HG02938 (cell line): ENCODE results near the gene NFIC.
"Not testable (repeated sequence)": the region's sequence is repeated elsewhere in the genome, so short reads cannot be mapped to it uniquely, and the experiment has no call there.

ENCODE experiments used
- ATAC-seq: cut with Tn5 transposase; IDR thresholded peaks from one replicate; pipeline ENCODE4 v1.9.1; 2021; ENCODE audit warnings: mild to moderate bottlenecking, moderate library complexity; ENCODE audit not compliant: unreplicated experiment

Gene NFIC

DNA sequence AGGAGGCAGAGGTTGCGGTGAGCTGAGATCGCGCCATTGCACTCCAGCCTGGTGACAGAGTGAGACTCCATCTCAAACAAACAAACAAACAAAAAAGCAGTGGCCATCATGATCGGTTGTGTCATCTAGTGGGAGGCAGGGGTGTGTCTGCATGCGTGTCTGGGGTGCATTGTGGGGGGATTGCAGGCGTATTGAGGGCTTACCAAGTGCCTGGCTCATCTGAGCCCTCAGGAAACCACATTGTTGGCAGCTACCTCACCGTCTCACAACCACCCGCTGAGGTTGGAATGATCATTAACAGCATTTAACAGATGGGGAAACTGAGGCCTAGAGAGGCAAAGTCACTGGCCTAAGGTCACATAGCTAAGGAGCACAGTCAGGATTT is 30.5 kb downstream of the NFIC start:
- no peak for ATAC-seq

DNA sequence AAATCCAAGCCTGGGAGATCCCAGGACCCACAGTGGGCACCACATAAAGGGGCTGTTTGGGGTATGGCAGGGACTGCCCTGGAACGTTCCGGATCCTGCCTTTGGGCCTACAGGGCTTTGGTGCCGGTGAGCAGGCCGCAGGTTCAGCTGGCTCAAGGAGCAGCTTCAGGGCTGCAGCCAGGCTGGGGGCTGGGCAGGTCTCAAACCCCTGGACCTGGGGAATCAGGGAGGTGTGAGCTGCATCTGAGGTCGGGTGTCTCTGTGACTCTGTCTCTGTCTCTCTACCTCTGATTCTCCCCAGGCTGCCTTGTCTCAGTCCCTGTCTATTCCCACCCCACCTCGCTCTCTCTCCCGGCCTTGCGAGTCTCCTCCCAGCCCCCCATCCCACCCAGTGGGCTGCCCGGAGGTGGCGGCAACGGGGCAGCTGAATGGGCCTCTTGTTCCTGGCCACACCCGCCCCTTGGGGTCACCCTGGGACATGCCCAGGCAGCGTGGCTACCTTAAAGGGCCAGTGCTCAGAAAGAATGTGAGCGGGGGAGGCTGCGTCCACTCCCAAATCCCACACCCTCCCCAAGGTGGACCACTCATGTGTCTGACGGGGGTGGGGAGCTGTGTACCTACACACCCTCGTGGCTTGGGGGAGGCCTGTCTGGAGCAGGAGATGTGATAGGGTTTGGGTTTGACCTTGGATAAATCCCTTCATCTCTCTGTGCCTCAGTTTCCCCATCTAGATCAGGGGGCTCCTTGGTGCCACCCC is 31.1 kb downstream of the NFIC start:
- no peak for ATAC-seq

DNA sequence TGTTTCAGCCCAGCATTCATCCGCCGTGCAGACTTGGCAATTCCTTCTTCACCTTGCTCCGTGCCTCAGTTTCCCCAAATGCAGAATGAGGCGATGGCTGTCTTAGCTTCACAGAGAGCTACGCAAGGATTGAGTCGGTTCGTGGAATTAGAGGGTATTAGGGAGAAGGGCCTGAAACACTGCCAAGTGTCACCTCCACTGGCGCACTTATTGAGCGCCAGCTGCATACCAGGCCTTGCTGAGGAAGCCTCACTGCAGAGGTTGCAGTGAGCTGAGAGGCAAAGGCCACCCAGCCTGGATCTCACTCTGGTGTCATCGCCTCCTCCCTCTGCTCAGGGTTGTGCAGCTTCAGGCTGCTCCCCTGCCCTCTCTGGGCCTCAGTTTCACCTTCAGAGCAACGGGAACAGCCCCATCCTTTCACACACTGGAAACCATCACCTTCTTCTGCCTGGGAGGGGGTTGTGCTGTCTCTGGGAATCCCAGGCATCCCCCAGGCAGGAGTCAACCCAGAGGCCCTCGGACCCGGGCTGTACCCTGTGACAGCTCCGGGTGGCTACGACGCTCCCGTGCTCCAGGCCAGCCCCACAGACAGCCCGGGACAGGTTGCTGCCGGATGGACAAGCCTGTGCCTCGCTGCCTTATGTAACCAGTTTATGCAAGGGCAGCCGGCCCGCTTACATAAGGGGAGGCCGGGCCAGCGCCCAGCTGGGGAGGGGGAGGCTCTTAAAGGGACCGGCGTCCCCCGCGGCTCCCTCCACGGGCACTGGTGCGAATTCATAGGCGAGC is 31.9 kb downstream of the NFIC start:
- no peak for ATAC-seq

DNA sequence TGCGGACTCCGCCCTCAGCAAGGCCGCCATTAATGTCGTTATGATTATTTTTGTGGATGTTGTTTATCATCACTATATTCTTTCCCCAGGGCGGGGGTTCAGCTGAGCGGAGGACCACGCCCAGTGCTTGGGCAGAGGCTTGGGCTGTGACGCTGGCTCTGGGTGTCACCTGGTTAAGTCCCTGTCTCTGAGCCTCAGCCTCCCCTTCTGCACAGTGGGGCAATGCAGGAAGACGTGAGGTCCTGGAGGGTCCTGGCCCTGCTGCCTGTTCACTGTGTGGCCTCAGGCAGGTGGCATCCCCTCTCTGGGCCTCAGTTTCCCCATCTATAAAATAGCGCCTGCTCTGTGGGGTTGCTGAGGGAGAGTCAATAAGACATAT is 32.5 kb downstream of the NFIC start:
- no peak for ATAC-seq

DNA sequence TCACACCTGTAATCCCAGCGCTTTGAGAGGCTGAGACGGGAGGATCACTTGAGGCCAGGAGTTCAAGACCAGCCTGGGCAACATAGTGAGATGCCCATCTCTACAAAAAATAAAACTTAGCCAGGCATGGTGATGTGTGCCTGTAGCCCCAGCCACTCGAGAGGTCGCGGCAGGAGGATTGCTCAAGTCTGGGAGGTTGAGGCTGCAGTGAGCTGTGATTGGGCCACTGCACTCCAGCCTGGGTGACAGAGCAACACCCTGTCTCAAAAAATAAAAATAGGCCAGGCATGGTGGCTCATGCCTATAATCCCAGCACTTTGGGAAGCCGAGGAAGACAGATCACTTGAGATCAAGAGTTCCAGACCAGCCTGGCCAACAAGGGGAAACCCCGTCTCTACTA is 32.9 kb downstream of the NFIC start:
- not testable (repeated sequence) for ATAC-seq

DNA sequence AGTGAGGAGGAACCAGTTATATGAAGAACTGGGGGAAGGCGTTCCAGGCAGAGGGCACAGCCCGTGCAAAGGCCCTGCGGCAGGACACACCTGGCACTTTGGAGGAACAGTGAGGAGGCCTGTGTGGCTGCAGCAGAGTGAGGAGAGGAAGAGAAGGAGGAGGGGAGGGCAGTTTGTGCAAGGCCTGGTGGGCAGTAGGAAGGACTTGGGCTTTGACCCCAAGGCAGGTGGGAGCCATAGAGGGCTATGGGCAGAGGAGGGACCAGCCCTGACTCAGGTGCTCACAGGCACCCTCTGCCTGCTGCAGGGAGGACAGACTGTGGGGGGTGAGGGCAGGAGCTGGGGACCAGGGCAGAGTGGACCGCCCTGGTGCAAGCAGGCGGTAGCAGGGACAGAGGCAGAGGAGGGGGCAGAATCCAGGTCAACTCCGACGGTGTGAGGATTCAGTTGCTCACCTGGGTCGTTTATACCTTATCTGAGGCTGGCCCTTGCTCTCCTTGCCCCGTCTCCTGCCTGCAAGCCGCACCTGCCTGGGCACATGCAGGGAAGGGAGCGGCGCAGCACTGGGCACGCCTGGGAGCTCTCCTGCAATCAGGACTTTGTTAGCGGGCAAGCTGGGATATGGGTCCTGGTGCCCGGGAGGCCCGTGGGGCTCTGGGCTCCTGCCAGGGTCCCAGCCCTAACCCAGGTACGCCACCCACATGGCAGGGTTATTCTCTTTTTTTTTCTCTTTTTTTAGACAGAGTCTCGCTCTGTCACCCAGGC is 34.8 kb downstream of the NFIC start:
- ATAC-seq = no peak

DNA sequence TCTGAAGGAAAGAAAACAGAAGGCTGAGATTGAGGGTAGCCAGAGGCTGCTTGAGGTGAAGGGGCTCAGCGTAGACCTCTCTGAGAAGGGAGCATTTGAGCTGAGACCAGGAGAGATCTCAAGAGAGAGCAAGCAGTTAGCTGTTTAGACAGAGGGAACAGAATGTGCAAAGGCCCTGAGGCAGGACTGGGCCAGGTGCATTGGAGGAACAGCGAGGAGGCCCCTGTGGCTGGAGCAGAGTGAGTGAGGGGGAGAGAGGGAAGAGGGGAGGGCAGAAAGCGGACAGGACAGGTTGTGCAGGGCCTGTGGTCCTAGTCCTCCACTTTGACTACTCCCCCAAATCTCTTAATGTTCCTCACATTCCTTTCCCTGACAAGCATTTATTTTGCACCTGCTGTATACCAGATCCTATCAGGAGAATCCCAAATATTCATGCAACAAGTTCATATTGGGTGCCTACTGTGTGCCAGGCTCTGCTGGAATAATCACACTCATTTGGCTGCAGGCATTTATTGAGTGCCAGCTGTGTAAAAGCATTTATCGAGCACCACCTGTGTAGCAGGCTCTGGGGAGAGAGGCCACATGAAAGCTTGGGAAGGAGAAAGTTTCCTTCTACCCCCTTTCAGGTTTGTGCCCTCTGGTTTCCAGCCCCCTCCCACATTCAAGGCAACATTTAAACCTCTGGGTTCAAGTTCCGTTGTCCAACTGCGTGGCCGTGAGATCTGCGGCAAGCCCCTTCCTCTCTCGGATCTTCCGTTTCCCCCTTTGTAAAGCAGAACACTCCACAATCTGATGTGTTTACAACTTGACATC is 36.5 kb downstream of the NFIC start:
- no peak for ATAC-seq

DNA sequence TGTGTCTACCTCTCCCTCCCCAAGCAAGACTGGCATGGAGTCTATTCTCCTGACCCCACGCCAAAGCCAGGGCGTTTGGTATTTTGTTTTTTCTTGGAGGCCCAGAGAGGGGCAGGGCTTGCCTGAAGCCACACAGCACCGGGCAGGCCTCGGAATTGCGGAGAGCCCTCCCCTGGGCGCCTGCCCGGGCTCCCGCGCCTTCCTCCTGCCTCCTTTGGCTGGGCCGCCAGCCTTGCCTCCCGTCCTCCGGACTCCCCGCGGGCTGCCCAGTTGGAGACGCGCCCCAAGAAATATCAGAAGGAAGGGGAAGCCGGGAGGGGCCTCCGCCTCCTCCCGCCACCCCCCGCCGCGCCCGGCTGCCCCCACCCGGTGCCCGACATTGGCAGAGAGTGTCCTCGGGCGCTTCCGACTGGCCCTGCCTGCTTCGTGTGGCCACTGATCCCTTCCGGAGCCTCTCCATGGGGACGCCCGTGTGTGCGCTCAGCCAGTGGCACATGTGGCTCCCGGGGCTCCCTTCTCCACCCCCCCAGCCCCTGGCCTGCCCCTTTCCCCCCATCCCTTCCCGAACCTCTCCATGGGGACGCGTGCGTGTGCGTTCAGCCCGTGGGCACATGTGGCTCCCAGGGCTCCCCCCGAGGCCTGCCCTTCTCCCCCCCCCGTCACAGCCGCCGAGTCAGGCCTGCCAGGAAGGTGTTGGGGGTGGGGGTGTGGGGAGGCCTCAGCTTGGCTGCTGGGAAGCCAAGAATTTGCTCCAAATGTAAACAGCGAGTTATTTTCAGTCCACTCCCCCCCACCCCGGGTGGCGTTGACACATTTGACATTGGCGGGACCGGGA is 37.3 kb downstream of the NFIC start:
- ATAC-seq = no peak

DNA sequence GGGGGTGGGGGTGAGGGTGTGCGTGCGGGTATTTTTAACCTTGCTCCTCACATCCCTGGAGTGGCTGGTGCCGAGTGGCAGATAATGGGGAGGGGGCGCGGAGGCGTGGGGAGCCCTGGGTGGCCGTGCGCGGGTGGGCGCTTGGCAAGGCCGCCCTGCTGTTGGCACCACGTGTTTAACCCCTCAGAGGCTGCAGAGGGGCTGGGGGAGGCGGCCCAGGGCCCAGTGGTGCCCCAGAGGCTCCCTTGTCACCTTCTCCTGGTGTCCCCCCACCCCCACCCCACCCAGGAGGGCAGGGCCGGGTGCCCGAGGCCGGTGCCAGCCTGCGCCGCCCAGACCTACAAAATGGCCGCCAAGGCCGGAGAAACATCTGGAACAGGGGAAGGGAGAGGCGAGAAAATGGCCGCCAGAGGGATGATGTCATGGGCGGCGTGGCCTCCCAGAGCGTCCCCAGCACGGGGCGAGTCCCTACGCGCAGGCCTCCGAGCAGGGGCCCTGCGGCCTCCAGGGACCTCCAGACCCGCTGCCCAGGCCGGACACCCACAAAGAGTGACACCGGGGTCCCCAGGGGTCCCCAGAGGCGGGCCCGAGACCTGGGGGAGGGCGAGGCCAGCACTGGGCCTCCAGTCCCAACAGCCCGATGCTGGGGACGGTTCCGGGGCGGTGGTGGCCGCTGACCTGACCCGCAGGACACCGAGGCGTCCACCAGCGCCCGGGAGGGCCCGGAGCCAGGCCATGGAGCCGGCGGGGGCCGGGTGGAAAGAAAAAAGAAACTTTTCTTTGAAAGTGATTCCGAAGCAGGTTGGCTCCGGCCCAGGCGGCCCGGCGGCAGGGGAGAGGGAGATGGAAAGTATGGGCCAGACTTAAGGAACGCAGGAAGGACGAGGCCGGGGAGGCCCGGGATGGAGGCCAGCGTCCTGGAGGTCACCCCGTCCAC is 38.2 kb downstream of the NFIC start:
- ATAC-seq = no peak

DNA sequence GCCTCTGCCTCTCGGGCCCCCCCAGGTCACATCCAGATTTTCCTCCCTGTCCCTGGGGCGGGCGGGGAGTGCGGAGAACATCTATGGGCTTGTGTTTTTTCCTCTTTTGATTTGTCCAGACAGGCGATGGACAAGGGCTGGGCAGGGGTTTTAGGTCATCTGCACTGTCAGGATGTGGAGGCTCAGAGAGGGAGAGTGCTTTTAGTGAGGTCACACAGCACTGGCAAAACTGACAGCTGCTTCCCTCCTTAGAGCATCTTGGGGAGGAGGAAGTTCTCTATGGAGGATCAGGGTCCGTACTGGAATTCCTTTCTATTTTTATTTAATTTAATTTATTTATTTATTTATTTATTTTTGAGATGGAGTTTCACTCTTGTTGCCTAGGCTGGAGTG is 38.9 kb downstream of the NFIC start:
- no peak for ATAC-seq

DNA sequence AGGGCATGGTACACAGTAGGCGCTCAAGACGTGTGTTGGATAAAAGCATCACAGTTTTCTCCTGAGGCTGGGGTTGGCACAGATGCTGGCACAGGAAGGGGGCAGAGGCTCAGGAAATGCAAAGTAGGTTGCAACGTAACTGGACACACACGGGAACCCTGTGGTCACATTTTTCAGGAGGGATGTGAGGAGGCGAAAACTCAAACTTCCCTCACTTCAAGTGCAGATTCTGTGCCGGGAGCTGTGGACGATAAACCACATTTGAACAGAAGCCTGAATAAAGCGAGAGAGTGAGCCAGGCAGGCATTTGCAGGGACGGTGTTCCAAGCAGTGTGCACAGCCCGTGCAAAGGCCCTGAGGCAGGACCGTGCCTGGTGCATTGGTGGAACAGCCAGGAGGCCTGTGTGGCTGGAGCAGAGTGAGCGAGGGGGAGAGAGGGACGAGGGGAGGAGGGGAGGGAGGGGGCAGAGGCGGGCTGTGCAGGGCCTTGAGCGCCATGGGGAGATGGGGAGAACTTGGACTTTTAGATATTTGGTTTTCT is 40.3 kb downstream of the NFIC start:
- ATAC-seq = no peak

DNA sequence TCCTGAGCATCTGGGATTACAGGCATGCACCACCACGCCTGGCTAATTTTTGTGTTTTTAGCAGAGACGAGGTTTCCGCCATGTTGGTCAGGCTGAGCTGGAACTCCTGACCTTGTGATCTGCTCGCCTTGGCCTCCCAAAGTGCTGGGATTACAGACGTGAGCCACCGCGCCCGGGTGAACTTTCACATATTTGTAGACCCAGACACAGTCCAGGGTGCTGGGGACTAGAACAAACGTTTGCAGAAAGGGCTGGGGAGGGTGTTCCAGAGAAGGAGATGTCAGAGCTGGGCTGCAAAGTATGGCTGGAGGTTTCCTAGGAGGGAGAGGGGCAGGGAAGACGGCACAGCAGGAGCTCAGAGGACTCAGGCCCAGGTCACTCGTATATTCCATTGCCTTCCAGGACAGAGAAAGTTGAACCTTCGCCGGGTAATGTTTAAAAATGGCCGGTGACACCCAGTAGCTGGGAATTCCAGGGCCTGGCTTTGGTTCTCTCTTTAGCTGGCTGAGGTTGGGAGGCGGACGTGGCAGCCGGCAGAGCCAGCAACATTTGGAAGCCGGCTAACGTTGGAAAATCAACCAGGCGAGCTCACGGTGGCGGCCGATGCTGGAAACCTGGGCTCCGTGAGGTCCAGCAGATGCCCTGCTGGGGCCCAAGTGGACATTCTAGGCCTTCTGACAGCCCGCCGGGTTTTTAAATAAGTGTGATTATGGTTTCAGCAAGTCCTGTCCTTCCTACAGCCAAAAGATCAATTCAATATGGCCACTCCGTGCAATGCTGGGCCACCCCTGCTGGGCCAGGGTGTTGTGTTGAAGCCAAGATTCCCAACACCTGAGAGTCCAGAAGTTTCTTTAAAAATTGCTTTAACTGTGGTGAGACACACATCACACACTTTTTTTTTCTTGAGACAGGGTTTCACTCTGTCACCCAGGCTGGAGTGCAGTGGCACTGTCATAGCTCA is 41.5 kb downstream of the NFIC start:
- ATAC-seq = no peak

DNA sequence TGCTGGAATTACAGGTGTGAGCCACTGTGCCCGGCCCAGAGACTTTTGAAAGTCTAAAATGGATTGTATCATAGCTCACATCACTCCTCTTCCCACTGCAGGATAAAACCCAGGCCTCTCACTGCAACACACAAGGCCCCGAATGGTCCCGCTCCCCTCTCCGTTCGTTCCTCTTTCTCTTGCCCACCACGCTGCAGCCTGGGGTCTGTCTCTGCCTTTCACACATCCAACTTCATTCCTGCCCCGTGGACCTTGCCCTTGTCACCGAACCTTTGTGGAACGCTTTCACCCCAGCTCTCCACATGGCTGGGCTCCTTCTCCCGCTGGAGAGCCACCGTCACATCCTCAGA is 42.6 kb downstream of the NFIC start:
- no peak for ATAC-seq

DNA sequence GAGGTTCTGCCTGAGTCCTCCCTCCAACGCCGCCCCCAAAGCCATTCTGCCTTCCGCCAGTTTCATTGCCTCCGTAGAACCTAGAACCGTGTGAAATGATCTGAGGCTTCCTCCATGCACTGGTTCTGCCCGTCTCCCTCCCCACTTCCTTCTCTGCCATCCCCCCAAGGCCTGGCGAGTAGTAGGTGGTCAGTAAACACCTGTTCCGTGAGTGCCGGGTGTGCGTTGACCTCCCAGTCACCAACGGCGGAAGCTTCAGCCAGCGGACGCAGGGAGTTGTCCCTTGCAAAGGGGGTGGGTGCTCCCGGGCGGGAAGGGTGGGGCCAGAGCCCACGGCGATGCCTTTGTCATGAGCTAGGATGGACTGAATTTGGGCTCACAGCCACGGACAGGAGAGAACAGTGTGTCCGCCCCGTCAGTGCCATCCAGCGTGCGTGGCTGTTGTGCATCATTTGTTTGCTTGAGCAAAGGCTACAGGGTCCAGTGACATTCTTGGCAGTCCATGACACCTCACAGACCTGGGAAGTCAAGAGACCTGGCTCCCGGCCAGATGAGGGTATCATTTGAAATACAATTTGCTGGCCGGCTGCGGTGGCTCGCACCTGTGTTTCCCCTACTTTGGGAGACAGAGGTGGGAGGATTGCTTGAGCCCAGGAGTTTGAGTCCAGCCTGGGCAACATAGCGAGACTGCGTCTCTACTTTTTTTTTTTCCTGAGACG is 43.1 kb downstream of the NFIC start:
- ATAC-seq = no peak

DNA sequence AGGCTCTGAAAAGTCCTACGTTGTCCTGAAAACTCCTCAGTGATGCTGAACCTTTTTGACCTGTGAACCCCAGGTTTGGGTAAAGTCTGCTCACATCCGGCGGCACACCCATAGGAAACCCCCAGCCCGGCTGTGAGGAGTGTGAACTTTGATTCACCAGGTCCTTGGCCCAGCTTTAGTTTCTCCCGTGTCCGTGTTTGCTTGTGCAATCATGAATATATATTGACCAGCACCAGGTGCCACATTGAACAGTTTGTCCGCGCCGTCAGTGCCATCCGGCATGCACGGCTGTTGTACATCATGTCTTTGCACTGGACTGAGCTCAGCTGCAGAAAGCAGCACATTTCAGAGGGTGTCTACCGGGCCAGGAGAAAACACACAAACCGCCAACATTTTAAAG is 45.3 kb downstream of the NFIC start:
- no peak for ATAC-seq

DNA sequence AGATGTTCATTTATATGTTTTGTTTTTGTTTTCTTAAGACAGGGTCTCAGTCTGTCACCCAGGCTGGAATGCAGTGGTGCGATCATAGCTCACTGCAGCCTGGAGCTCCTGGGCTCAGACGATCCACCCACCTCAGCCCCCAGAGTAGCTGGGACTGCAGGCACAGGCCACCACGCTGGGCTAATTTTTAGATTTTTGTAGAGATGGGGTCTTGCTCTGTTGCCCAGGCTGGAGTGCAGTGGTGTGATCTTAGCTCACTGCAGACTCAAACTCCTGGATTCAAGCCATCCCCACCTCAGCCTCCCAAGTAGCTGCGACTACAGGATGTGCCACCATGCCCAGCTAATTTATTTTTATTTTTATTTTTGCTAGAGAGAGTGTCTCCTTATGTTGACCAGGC is 45.7 kb downstream of the NFIC start:
- ATAC-seq = no peak

DNA sequence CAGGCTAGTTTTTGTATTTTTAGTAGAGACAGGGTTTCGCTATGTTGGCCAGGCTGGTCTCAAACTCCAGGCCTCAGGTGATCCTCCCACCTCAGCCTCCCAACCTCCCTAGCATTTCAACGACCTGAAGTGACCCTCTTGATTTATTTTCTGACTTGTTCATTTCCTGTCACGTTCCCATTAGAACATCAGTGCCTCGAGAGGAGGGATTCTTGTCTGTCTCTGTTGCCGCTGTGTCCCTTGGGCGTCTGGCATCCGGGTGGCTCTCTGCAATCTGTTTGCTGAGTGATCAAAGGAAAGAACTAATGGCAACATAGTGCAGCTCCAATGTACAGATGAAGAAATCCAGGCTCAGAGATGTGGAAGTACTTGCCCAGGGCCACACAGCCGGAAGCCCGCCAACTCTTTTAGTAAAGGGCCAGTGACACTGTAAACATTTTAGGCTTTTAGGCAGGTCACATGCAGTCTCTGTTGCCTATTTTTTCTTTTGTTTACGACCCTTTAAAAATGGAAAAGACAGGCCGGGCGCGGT is 47.5 kb downstream of the NFIC start:
- no peak for ATAC-seq
